Activated T-cell treated with anti-CD3 and anti-CD28 coated beads for 4 hours (primary cell): ENCODE data around the gene TUBGCP3.

ENCODE experiments used
- DNase-seq: peaks from one replicate; pipeline ENCODE4 v3.0.0-alpha.2; 2020

TUBGCP3 gene

DNA sequence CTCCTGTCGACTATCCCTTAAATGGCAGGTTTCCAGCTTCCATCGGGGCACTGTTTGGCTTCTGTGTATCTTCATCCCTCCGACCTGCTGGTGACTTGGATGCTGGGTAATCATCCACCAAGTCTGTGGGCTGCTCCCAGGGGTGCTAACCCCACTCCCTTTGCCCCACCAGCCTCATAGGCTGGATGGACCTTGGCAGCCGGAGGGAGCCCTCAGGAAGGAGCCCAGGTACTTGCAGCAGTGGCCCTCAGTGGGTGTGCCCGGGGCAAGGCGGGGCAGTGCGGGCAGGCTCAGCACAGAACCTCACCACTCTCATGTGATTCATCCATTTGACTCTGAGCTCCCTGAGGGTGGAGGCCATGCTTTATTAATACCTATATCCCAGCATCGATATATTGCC lies 27.4 kb upstream of the TUBGCP3 start:
- no peak for DNase-seq

DNA sequence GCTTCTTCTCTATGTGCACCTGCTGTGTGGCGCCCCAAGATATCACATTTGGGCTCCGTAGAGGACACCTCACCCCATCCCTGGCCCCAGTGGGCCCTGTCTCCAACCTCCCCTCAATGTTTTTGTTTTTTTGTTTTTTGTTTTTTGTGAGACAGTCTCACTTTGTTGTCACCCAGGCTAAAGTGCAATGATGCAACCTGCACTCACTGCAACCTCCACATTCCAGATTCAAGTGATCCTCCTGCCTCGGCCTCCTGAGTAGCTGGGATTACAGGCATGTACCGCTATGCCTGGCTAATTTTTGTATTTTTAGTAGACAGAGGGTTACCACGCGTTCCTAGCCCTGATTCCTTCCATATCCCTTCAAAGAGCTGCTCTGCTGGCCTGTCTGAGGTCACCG lies 26.9 kb upstream of the TUBGCP3 start:
- no peak for DNase-seq

DNA sequence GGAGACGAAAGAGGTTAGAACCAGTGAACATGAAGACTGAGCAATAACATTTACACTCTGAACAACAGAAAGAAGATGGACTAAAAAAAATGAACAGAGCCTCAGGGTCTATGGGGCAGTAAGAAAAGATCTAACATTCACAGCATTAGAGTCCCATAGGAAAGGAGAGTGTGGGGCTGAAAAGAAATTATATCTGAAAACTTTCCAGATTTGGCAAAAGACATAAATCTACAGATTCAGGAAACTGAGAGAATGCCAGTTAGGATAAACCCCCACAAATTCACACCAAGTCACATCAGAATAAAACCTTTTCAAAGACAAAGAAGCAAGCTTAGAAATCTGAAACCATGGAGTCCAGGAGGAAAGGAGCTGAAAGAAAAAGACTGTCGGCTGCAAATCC lies 20.3 kb upstream of the TUBGCP3 start:
- DNase-seq = no peak

DNA sequence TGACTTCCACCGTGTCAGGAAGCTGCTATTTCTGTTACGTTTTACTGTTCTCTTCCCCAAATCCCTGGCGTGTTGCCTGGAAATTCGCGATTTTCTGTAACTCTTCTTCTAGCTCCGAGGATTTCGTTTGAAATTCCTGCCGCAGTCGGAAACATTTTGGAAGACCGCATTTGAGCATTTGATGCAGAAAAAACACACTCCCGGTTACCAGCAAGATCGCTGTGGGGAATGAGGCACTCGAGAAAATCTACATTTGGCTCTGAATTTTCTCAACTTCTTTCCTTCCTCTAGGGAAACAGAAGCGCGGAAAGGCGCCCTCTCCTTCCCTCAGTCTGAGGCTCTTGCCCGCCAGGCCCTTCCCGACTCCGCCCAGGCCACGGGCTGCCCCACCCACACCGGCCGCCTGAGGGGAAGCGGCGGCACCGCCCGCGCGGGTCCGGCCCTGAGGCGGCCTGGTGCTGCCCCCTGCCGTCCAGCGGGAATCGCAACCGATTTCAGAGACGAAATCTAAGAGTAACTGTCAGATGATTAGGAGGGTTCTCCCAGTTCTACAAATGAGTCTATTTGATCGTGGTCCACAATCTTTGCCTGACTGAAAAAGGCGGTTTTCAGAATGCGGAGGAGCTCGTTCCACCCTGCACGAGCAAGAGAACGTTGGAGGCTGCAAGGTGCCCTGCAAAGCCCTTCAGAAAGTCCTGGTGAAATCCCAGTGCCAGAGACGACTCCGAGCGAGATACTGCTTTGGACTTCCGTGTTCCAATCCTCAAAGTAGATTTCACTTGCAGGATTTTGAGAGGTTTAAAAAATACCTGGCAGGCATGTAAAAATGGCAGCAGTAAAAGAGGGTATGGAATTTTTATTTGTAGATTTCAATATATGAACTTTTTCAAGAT lies 18.4 kb upstream of the TUBGCP3 start:
- peak; percentile 83 for DNase-seq

DNA sequence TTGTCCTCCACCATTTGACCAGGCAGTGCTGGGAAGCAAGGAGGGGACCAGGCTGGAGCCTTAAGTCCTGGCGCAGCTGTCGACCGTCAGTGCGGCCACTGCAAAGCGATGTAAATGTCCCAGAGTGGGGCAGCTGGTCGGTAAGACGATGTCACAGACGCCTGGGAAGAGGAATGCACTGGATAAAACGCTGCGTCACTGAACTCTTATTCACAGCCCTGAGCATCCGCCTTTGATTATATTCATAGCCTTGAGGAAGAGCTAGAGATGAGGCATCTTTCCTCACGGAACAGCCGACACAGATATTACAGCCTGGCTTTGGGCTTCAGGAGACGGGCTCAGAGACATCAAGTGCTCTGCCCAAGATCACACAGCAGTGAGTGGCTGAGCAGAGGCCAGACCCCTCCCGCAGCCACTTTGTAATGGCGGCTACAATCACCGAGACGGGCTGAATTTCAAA lies 17.6 kb upstream of the TUBGCP3 start:
- no peak for DNase-seq

DNA sequence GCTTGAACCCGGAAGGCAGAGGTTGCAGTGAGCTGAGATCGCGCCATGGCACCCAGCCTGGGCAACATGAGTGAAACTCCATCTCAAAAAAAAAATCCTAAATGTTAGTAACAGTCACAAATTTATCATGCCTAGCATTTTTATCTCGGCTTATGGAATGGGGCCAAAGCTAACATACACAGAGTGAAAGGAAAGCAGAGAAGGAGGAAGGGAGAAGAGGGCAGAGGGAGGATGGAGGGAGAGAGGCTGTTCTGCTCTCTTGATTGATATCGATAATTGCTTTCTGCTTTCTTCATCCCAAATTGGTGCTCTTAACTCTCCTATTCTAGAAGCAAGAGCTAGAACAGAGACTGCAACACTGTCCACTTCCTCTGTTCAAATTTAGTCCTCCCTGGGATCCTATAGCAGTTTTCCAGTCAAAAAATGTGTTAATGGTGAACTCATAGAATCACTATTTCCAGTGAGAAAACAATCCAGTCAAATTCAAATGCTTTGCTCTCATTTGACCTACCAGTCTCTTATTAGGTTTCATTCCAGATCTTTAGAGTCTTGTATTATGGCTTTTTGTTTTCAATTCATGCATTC lies 15.8 kb upstream of the TUBGCP3 start:
- DNase-seq = no peak

DNA sequence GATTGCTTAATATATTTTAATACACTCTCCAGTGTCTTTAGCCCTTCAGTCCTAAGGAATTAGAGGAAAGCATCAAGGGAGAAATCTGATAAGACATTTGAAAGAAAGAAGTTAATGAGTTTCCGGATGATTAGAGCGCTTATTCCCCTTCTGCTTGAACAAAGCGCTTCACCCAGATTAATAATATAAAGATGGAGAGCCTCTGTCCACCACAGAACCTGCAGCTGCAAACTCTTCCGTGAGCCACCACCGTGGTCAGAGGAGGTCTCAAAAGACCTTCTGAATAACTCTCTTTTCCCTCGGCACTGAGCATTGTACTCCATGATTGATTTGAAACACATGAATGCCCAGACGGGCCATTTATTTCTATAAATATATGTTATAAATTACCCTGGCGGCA lies 14.2 kb upstream of the TUBGCP3 start:
- no peak for DNase-seq

DNA sequence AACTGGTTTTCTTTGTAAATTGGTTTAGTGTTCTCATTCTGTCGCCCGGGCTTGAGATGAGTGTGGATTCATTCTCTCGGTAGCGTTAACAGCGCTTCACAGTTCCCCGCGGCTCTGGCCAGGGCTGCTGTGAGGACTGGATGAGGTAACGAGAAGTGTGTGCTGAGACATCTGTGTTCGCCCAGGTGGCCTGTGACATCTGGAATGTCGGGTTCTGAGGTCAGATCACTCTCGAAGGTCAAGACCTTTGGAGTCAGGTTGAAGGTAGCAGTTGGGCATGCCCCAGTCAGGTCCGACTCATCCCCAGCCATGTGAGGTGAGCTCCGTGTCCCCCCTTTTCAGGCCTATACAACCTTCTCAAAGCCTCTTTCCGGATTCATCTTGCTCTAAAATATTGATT lies 13.4 kb upstream of the TUBGCP3 start:
- no peak for DNase-seq

DNA sequence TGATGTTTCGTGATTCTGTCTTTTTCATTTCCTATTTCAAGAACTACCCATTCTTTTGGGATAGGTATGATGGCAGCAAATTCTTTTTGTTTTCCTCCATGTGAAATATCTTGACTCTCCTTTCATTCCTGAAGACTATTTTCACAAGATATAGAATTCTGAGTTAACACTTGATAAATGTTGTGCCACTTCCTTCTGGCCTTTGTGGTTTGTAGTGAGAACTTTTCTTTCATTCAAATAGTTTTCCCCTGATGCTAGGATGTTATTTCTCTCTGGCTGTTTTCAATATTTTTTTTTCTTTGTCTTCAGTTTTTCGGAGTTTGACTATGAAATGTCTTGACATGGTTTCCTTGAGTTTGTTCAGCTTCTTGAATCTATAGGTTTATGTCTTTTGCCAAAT lies 8.3 kb upstream of the TUBGCP3 start:
- DNase-seq = no peak

DNA sequence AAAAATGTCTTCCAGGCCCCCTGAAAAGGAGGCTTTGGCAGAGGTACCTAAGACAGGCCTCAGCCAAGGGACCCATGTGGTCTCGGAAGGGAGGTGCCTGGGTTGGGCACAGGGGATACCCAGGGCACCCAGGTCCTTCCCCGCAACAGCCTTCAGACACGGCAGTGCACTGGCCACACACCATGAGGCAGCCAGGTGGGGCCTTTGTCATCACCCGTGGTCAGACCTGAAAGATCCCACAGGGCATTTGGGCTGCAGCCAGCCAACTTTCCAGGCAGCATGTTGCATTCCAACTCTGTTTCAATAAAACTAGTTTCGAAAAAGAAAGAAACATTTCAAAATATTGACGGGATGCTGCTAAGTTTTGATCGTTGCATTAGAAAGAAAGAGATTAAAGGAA lies 4.7 kb upstream of the TUBGCP3 start:
- no peak for DNase-seq

DNA sequence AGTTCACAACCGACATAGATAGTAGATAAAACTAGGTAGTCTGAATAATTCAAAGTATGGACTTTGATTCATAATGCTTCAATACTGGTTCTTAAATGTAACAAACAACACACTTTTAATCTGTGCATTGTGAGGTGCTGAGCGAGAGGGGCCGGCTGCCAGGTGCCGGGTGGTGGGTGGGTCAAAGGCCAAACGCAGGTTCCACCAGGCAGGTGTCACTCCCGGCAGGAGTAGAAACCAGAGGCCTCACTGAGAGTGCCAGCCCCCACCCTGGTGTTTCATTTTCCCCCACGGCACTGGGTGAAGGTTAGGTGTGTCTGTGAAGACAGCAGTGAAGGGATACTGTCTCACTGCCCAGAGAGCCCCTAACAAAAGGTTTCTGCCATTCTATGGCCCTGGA lies 4.2 kb upstream of the TUBGCP3 start:
- no peak for DNase-seq

DNA sequence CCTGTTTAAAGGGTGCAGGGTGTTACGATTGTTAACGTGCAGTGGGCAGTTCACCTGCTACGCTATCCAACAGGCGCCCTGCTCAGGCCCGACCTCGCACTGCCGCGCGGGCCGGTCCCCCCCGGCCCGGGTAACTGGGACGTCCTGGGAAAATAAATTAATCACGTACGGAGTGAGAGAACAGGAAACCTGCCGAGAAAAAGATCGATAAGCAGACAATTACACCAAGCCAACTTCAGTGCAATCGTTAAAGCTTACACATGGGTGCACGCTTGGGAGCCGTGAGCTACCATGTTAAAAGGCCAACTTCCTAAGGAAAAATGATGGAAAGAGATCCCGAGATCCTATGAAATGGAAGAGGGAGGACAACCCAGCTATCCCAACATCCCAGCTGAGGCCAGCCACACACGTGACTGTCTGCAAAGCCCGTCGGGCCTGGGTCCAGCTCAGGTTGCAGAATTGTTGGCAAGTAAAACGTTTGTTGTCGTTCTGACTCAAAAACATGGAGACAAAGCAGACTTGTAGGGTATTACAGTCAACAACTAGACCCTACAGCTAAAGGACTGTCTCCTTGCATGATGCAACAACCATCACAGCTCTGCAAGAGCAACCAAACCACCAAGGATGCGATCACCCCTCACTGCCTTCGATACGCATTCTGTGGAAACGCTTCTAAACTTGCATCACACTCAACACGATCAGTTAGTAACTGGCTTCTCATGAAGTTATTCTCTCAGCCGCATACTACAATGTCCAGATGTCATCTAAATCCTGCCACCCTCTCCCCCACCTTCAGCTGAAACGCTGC lies 741 bp upstream of the TUBGCP3 start:
- DNase-seq = no peak

DNA sequence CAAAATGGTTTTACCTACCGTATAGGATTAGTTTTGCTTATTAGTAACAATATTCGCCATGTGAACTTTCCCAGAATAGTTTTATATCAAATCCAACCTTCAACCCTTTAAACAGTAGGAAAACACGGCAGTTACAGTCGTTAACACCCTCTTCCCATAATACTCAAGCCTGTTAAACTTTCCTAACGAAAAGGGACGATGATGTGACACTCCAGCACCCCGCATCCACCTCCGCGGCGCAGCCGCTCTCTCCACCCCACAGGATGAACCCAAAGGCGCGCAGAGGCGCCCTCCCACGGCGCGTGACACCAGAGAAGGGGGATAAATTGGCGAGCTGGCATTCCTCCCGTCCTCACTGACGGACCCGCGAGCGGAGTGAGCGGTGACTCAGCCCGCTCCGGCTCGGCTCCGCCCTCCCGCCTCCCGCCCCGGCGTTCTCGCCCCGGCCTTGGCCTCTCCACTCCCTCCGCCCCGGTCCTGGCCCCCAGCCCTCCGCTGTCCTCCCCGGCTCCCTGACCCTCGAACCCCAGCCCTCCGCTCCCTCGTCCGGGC lies 665 bp downstream of the TUBGCP3 start:
- DNase-seq = peak; percentile 74

DNA sequence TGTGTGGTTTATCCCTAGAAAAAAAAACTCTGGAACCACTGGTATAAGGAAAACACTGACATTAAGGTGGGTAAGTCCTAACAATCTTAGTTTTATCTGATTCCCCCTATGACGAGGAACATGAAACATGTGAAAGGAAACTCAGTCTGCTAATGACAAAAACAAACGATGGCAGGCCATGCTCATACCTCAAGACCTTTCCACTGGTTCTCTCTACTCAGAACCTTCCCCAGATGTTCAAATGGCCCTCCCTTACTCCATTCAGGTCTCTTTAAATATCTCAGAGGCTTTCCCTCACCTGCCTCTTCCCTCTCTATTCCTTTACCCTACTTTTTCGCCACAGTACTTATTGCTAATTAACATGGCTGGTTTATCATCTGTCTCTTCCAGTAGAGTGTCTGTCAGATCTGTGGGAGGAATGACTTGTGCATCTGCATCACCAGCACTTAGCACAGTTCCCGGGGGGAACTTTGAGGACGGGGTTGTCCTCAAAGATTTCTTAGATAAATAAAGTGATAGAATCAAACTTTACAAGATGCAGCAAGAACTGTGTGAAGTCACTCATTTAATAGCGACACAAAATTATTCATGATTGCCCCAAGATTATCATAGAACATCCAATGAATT lies 1.5 kb downstream of the TUBGCP3 start:
- no peak for DNase-seq

DNA sequence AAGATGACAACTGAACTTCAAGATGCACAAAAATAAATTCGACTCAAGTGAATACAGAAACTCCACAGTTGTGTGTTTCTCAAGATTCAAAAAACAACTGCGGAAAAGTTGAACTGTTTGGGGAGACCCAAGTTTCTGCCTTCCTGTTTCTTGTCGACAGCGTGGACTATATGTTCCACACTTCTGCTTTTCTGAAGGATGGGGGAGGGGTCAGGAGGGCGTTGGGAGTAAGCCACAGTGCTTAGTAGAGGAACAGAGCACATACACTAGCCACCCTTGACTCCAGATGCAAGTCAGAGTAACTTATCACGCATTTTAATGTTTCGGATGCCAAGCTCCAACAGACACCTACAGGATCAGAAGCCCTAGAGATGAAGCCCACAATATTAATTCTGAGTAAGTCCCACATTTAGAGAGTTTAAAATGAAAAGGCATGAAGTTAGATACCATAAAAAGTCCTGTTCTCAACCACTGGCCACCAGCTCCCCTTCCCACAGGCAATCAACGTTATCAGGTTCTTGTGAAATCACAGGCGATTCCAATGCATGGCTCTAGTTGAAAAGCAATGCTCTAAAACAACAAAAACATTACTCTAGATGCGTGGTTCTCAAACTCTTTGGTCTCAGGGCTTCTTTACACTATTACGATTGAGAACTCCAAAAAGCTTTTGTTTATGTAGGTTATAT lies 4.2 kb downstream of the TUBGCP3 start:
- no peak for DNase-seq

DNA sequence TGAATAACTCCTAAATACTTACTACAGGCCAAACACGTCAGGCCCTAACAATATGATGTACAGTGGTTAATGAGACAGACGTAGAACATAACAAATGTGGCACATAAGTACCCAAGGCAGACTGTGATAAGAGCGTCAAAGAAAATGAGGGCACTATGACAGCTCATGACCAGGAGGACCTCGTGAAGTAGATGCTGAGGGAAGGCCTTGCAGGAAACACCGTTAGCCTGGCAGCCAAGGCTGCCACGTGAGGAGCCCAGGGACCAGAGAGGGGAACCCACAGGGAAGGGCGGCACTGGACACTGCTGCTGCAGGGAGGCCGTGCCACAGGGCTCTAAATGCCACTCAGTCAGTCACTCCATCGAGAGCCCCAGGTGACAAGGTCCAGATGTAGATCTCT lies 5.7 kb downstream of the TUBGCP3 start:
- DNase-seq = no peak

DNA sequence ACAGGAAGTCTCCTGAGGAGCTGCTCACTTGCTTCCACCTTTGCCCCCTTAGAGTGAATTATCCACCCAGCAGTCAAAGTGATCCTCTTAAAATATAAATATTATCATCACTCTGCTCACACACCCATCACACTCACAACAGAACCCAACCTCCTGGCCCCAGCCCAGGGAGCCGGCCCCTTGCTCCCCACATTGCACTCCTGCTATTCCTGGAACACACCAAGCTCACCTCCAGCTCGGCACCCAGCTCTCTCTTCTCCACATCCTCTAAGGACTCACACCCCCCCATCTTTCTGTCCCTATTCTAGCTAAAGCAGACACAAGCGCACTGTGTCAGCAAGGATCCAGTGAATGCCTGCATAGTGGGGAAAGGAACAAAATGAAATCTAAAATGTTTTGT lies 7.0 kb downstream of the TUBGCP3 start:
- DNase-seq = no peak

DNA sequence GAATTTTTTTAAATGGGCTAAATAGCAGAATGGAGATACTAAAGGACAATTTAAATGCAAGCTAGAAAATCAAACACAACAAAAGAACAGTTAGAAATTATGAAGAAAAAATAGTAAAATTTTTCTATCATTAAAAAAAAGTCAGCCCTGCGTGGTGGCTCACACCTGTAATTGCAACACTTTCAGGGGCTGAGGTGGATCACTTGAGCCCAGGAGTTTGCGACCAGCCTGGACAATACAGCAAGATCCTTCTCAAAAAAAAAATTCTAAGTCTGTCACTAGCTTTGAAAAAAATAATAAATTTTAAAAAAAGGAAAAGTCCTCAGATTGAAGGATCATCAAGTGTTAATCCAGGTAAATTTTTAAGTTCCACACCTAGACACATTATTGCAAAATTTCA lies 7.7 kb downstream of the TUBGCP3 start:
- DNase-seq = no peak

DNA sequence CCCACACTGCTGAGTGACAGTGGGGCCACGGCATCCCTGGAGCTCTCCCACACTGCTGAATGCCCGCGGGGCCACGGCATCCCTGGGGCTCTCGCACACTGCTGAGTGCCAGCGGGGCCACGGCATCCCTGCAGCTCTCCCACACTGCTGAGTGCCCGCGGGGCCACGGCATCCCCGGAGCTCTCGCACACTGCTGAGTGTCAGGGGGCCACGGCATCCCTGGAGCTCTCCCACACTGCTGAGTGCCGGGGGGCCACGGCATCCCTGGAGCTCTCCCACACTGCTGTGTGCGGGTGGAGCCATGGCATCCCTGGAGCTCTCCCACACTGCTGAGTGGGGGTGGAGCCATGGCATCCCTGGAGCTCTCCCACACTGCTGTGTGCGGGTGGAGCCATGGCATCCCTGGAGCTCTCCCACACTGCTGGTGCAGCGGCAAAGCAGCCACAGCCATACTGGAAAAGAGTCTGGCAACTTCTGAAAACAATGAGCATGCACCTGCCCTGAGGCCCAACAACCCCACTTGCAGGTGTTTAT lies 8.6 kb downstream of the TUBGCP3 start:
- no peak for DNase-seq

DNA sequence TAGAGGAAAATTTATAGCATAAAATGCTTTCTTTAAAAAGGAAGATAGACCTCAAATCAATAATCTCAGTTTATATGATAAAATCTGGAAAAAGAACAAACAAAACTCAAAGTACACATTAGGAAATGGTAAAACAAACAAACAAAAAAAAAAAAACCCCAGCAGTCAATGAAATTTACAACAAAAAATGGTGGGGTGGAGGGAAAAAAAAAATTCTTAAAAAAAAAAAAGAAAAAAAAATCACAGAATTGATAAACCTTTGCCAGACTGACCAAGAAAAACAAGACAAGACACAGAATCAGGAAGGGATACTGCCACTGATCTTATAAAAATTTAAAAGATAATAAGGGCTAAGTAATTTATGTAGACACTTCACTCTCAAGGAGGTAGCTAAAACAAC lies 11.2 kb downstream of the TUBGCP3 start:
- no peak for DNase-seq

DNA sequence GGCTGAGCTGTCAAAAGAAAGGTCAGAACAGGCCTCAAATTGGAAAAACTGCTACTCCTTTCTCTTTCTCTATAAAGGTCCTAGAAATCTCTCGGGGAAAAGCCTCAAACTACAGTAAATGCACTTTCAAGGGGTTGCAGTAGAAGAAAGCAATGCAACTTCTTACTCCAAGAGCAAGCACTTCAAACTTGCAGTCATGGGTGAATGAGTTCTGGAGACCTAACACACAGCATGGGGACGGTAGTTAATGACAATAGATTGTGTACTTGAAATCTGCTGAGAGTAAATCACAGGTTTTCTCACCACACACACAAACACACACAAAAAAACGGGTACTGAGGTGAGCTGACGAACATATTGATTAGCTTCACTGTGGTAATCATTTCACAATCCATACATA lies 11.8 kb downstream of the TUBGCP3 start:
- DNase-seq = no peak

DNA sequence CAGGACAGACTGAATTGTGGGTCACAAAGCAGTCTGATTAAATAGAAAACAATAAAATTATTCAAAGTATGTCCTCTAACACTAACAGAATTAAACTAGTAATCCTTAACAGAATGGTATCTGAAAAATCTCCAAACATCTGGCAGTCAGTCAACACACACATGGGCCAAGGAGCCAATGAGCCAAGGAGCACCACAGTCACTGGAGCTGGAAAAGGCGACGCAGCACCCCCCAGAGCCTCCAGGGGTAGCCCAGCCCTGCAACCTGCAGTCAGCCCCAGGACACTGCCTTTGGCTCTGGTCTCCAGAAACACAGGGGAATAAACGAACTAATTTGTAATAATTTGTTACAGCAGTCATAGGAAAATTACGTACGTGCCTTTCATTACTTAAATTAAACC lies 12.3 kb downstream of the TUBGCP3 start:
- no peak for DNase-seq
